Keratinocyte (primary cell): Measurements from ENCODE around the gene MAST2.

Experiments
- CTCF ChIP-seq, 3 experiments: IDR thresholded peaks in 1 of 3; conservative IDR thresholded peaks in 1 of 3; optimal IDR thresholded peaks in 1 of 3; 2 replicates in 2 of 3; 3 replicates in 1 of 3; pipeline versions ENCODE3 to v1.5.1; 2011; ENCODE audit warnings: low read length in 3 of 3, mild to moderate bottlenecking in 3 of 3, moderate library complexity in 2 of 3, control low read depth in 1 of 3, inconsistent platforms in 1 of 3; ENCODE audit not compliant: insufficient read depth in 2 of 3; ENCODE audit errors: extremely low read depth in 1 of 3
- EZH2 ChIP-seq: IDR thresholded peaks from one replicate; pipeline ENCODE4 v1.6.1; 2012; ENCODE audit warnings: inconsistent platforms, mild to moderate bottlenecking, low read length, moderate library complexity

- no peak for TF ChIP-seq CTCF (optimal IDR thresholded peaks at IDR 0.05 in 1 of 3, IDR thresholded peaks at IDR 0.05 in 1 of 3, conservative IDR thresholded peaks at IDR 0.05 in 1 of 3; ENCODE audit: extremely low read depth in 1 of 3, insufficient read depth in 2 of 3, low read length in 3 of 3)
- TF ChIP-seq EZH2 = no peak
Measured at GRCh38 chr1:45870500-45870899, 67.1 kb downstream of the MAST2 start.
